IPS DF 6.9 (cell line): ENCODE data around the gene HHAT.

Experiments
- DNase-seq: peaks from one replicate; pipeline ENCODE4 v3.0.0-alpha.2; 2013; ENCODE audit warnings: low read depth, low spot score
- H3K27ac ChIP-seq: one replicate; pipeline ENCODE4 v1.5.1; 2013; ENCODE audit warnings: low read length, control low read depth
- H3K27me3 ChIP-seq: 2 replicates; pipeline ENCODE4 v1.6.1; 2013; ENCODE audit warnings: mild to moderate bottlenecking, low read length; ENCODE audit not compliant: control insufficient read depth, insufficient read depth
- H3K36me3 ChIP-seq: 2 replicates; pipeline ENCODE4 v1.6.1; 2013; ENCODE audit warnings: low read length; ENCODE audit not compliant: control insufficient read depth, insufficient read depth
- H3K4me1 ChIP-seq: 2 replicates; pipeline ENCODE4 v1.6.1; 2013; ENCODE audit warnings: low read length; ENCODE audit not compliant: control insufficient read depth, insufficient read depth
- H3K4me3 ChIP-seq: 2 replicates; pipeline ENCODE4 v1.5.1; 2013; ENCODE audit warnings: mild to moderate bottlenecking, low read length
- H3K9me3 ChIP-seq: 2 replicates; pipeline ENCODE4 v1.6.1; 2013; ENCODE audit warnings: low read length, inconsistent platforms; ENCODE audit not compliant: control insufficient read depth, insufficient read depth
- WGBS: extraction: QIAGEN DNeasy Blood & Tissue Kit; methylation state at CpG from one replicate; pipeline ENCODE4 v1.1.7; 2013; ENCODE audit warnings: mixed read lengths, missing lambda C conversion rate; ENCODE audit not compliant: insufficient read length, insufficient coverage; 5-methylcytosine and 5-hydroxymethylcytosine counted together

HHAT gene

GRCh38 chr1:210557426-210558077 is 228.8 kb downstream of the HHAT start:
- Histone ChIP-seq H3K4me3 (no peak overlapping the region), H3K27ac (no peak overlapping the region)
- WGBS, result no CpG with 5 or more reads among the region's 7 CpGs

GRCh38 chr1:210558302-210558701 is 229.6 kb downstream of the HHAT start:
- DNase-seq, result no peak
- no peaks in the 10 kb centered on the region for H3K9me3 ChIP-seq
- H3K4me3 ChIP-seq, result no peak overlapping the region
- H3K4me1 ChIP-seq, result no peaks in the 10 kb centered on the region
- no peaks in the 10 kb centered on the region for H3K27me3 ChIP-seq
- no peaks in the 10 kb centered on the region for H3K36me3 ChIP-seq
- no peak overlapping the region for H3K27ac ChIP-seq
- no CpG with 5 or more reads among the region's 1 CpG for whole genome bisulfite sequencing

More at GRCh38 chr1:210557426-210558077, 228.8 kb downstream of the HHAT start:
- Histone ChIP-seq H3K36me3 (no peaks in the 10 kb centered on the region), H3K9me3 (no peaks in the 10 kb centered on the region), H3K4me1 (no peaks in the 10 kb centered on the region), H3K27me3 (no peaks in the 10 kb centered on the region)
- DNase-seq, result no peak

- no peak for DNase-seq
- WGBS, result no CpG with 5 or more reads among the region's 2 CpGs
- H3K36me3 ChIP-seq, result no peaks in the 10 kb centered on the region
- H3K4me1 ChIP-seq, result no peaks in the 10 kb centered on the region
- H3K27me3 ChIP-seq, result no peaks in the 10 kb centered on the region
- H3K4me3 ChIP-seq, result no peak overlapping the region
- H3K9me3 ChIP-seq, result no peaks in the 10 kb centered on the region
- no peak overlapping the region for H3K27ac ChIP-seq
Measured at GRCh38 chr1:210565306-210565705, 236.6 kb downstream of the HHAT start.

- H3K27me3 ChIP-seq, result no peaks in the 10 kb centered on the region
- H3K9me3 ChIP-seq, result no peaks in the 10 kb centered on the region
- no peaks in the 10 kb centered on the region for H3K36me3 ChIP-seq
- H3K27ac ChIP-seq, result no peak overlapping the region
- no peak overlapping the region for H3K4me3 ChIP-seq
- DNase-seq, result no peak
- no peaks in the 10 kb centered on the region for H3K4me1 ChIP-seq
Measured at GRCh38 chr1:210568631-210569030, 239.9 kb downstream of the HHAT start.

- H3K9me3 ChIP-seq, result no peaks in the 10 kb centered on the region
- no peak overlapping the region for H3K4me3 ChIP-seq
- H3K27ac ChIP-seq, result no peak overlapping the region
- H3K4me1 ChIP-seq, result no peaks in the 10 kb centered on the region
- no peaks in the 10 kb centered on the region for H3K27me3 ChIP-seq
- no peak for DNase-seq
- no peaks in the 10 kb centered on the region for H3K36me3 ChIP-seq
- no CpG with 5 or more reads among the region's 2 CpGs for WGBS
Measured at GRCh38 chr1:210570116-210570515, 241.4 kb downstream of the HHAT start.

GRCh38 chr1:210571356-210572284 is 242.9 kb downstream of the HHAT start:
- WGBS, result no CpG with 5 or more reads among the region's 14 CpGs
- no peak for DNase-seq
- H3K27ac ChIP-seq, result no peak overlapping the region
- no peak overlapping the region for H3K4me3 ChIP-seq
- H3K36me3 ChIP-seq, result no peaks in the 10 kb centered on the region
- H3K9me3 ChIP-seq, result no peaks in the 10 kb centered on the region
- H3K27me3 ChIP-seq, result no peaks in the 10 kb centered on the region
- H3K4me1 ChIP-seq, result no peaks in the 10 kb centered on the region

GRCh38 chr1:210573141-210573540 is 244.4 kb downstream of the HHAT start:
- Histone ChIP-seq H3K4me1 (no peaks in the 10 kb centered on the region), H3K27me3 (no peaks in the 10 kb centered on the region), H3K4me3 (no peak overlapping the region), H3K27ac (no peak overlapping the region), H3K36me3 (no peaks in the 10 kb centered on the region), H3K9me3 (no peaks in the 10 kb centered on the region)
- no peak for DNase-seq
- no CpG with 5 or more reads among the region's 6 CpGs for WGBS

GRCh38 chr1:210582205-210582970 is 253.7 kb downstream of the HHAT start:
- Histone ChIP-seq H3K9me3 (no peaks in the 10 kb centered on the region), H3K4me3 (no peak overlapping the region), H3K36me3 (no peaks in the 10 kb centered on the region), H3K4me1 (no peaks in the 10 kb centered on the region), H3K27ac (no peak overlapping the region), H3K27me3 (no peaks in the 10 kb centered on the region)
- DNase-seq, result no peak
- WGBS, result no CpG with 5 or more reads among the region's 10 CpGs

GRCh38 chr1:210584439-210585113 is 255.9 kb downstream of the HHAT start:
- no peaks in the 10 kb centered on the region for H3K36me3 ChIP-seq
- WGBS, result no CpG with 5 or more reads among the region's 3 CpGs
- H3K27ac ChIP-seq, result no peak overlapping the region
- no peaks in the 10 kb centered on the region for H3K27me3 ChIP-seq
- peak; percentile 83 for DNase-seq
- H3K4me1 ChIP-seq, result no peaks in the 10 kb centered on the region
- no peak overlapping the region for H3K4me3 ChIP-seq
- H3K9me3 ChIP-seq, result no peaks in the 10 kb centered on the region

GRCh38 chr1:210586771-210587170 is 258.1 kb downstream of the HHAT start:
- Histone ChIP-seq H3K4me1 (no peaks in the 10 kb centered on the region), H3K27me3 (no peaks in the 10 kb centered on the region), H3K4me3 (no peak overlapping the region), H3K9me3 (no peaks in the 10 kb centered on the region), H3K36me3 (no peaks in the 10 kb centered on the region), H3K27ac (no peak overlapping the region)
- WGBS, result no CpG with 5 or more reads among the region's 4 CpGs
- no peak for DNase-seq
